ENCODE data around the gene TNFSF9.
A peak's percentile ranks its signal among the peaks of the same experiment; 100 is the strongest.

TNFSF9 gene, protein sequence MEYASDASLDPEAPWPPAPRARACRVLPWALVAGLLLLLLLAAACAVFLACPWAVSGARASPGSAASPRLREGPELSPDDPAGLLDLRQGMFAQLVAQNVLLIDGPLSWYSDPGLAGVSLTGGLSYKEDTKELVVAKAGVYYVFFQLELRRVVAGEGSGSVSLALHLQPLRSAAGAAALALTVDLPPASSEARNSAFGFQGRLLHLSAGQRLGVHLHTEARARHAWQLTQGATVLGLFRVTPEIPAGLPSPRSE
- total RNA-seq, result 1.4 to 176 (median 4.2) reads per million in 18 experiments

DNA sequence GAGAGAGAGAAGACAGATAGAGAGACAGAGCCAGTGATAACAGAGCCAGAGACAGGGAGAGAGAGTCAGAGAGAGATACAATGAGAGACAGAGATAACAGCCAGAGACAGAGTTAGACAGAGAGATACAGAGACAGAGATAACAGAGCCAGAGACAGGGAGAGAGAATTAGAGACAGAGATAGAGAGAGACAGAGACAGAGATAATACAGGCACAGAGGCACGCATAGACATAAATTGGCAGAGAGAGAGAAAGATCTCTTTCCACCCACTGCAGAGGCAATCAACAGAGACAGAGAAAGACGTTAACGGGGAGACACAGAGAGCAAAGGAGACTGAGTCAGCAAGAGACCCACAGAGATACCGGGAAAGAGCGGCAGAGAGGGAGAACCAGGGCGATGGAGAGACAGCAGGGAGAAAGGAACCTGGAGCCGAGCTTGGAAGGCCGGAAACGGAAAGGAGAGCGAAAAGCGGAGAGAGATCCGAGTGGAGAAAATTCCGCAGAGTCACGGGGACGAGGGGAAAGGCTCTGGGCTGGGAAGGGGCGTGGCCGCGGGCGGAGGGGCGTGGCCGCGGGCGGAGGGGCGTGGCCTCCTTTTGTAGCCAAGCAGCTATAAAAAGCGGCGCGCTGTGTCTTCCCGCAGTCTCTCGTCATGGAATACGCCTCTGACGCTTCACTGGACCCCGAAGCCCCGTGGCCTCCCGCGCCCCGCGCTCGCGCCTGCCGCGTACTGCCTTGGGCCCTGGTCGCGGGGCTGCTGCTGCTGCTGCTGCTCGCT is at the start of gene TNFSF9:
Gene TNFSF9, plus strand, starts transcription at position 641 of the 777 bp plus-strand sequence. Its CDS starts 11 bp downstream, at position 652.
- DNase-seq, result peak; percentile 88 to 89

DNA sequence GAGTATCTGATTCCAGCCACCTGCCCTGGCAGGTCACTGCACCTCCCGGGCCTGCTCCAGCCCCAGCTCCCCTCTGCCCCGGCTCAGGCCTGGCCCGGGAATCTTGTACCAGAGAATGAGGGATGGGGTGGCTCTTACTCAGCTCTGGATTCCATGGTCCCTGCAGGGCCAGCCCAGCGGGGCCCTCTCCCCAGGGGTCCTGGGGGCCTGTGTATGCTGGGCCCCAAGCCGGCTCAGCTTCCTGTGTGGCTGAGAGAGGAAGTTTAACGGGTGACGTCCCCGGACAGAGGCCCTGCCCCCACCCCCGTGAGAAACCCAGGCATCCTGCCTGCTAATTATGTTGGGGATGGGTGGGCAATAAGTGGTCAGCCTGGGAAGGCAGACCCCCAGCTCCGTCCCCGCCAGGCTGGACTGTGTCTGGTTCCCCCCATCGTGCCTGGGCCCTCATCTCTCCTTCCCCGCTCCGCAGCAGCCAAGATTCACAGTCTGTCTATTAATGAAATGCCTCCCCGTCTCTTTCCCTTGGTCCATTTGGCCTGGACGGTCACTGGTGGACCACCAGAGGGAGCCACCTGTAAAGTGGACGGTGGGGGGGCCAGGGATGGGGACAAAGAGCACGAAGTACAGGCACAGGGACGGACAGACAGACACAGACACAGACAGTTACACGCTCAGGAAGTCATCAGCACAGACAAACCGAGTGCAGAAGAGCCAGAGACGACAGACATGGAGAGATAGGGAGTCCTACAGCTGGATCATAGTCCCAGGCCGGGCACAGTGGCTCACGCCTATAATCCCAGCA is 49.1 kb upstream of the TNFSF9 start, which contains the start of gene DENND1C:
Gene DENND1C, minus strand, starts transcription at position 247 of the 802 bp plus-strand sequence. Its CDS starts 92 bp downstream, at position 155.
- DNase-seq, result peak; percentile 59

DNA sequence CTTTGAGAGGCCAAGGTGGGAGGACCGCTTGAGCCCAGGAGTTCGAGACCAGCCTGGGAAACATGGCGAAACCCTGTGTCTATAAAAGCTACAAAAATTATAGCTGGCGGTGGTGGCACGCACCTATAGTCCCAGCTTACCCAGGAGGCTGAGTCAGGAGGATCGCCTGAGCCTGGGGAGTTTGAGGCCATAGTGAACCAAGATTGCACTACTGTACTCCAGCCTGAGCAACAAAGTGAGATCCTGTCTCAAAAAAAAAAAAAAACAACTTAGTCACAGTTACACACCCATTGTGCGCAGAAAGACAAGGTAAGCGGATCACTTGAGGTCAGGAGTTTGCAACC is 48.5 kb upstream of the TNFSF9 start:
- no peak for DNase-seq

DNA sequence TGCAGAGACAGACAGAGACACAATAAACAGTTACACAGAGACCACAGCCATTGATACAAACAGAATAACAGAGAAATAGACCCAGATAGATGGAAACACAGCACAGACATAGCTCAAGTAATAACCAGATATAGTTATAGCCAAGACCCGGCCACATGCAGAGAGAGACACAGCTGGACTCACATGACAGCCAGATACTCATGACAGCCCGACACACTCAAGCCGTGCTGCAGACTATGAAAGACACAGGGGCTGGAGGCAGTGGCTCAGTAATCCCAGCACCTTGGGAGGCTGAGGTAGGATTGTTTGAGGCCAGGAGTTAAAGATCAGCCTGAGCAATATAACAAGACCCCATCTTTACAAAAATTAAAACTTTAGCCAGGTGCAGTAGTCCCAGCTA is 47.6 kb upstream of the TNFSF9 start:
- no peak for DNase-seq

DNA sequence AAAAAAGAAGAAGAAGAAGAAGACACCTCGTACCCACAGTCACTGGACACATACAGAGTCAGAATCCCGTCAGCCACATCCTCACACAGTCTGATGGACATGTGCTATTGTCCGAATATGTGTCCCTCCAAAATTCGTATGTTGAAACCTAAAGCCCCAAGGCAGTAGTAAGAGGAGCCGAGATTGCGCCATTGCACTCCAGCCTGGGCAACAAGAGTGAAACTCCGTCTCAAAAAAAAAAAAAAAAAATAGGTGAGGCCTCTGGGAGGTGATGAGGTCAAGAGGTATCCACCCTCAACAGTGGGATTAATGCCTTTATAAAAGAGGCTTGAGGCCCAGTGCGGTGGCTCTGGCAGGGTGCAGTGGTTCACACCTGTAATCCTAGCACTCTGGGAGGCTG is 46.6 kb upstream of the TNFSF9 start:
- no peak for DNase-seq

DNA sequence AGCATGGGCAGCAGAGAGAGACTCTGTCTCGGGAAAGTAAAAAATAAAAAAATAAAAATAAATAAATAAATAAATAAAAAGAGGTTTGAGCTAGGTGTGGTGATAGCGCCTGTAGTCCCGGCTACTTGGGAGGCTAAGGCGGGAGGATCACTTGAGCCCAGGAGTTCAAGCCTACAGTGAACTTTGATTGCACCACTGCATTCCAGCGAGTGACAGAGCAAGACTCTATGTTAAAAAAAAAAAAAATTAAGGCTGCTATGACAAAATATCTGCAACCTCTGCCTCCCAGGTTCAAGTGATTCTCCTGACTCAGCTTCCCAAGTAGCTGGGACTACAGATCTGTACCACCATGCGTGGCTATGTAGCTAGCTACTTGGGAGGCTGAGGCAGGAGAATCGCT is 46.0 kb upstream of the TNFSF9 start:
- DNase-seq, result no peak

DNA sequence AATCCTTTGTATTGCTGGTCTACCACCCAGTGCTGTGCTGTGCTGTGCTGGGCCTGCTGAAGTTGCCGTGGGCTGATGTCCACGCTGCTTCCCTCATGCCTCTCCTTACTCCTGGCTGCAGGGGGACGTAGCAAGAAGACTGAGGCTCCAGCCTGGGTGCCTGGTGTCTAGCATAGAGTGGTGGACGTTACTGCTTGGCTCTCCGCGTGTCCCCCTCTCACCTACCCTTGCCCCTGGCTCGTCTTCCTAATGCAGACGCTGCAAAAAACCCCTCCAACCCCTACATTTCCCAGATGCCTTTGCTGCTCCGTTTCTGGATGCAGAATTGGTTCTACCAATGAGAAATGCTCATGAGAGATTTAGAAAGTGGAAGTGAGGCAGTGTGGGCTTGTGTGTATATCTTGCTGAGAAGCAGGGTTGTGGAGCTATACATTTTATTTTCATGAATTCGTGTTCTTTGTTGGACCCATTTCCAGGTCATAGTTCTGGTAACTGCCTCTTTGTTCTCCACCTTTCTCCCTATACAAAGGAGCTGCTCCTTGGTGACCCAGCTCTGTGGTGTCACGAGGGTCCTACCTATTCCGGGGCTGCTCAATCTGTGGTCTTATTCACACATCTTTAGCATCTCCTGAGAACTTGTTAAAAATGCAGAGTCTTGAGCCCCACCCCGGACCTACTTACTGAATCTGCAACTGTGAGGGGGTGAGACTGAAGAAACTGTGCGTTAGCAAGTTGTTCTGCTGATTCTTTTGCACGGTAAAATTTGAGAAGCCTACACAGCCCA is 41.4 kb upstream of the TNFSF9 start:
- DNase-seq, result peak in 1 of 2 donors; percentile 26

DNA sequence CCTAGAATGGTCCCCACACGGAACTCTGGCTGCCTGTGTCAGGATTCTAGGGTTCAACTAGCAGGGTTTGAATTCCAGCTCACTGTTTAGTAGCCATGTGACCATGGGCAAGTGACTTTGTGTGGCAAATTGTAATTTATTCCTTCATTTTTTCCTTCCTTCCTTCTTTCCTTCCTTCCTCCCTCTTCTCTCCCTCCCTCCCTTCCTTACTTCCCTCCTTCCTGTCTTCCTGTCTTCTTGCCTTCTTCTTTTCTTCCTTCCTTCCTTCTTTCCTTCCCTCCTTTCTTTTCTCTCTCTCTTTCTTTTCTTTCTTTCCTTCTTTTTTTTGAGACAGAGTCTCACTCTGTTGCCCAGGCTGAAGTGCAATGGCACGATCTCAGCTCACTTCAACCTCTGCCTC is 40.7 kb upstream of the TNFSF9 start:
- DNase-seq, result no peak

DNA sequence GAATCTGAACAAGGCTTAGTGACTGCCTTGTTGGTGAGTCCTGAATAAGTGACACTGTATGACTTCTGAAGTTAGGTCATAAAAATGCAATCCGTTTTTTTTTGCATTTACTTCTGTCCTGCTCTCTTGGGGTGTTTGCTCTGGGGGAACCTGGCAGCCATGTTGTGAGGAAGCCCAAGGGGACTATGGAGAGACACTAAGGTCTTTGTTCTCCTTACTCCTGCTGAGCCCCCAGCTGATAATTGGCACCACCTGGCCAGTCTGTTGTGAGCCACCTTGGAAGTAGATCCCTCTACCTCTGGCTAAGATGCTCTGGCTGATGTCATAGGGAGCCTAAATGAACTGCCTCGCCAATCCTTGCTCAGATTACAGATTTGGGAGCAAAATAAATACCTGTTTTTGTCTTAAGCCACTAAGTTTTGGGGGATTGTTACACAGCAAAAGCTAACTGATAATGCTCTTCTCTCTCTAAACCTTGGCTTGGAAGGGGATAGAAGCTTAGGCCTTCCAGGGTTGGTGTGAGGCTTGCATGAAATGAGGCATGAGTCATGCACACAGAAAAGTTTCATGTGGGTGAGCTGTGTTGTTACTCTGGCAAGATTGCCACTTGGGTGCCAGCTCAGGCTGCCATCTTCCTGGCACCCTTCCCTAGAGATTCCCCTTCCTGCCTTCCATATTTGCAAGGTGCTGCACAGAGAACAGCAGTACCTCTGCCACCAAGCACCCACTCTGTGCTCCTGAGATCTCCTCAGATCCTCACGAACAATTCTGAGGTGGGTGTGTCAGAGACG is 38.8 kb upstream of the TNFSF9 start:
- no peak for DNase-seq

DNA sequence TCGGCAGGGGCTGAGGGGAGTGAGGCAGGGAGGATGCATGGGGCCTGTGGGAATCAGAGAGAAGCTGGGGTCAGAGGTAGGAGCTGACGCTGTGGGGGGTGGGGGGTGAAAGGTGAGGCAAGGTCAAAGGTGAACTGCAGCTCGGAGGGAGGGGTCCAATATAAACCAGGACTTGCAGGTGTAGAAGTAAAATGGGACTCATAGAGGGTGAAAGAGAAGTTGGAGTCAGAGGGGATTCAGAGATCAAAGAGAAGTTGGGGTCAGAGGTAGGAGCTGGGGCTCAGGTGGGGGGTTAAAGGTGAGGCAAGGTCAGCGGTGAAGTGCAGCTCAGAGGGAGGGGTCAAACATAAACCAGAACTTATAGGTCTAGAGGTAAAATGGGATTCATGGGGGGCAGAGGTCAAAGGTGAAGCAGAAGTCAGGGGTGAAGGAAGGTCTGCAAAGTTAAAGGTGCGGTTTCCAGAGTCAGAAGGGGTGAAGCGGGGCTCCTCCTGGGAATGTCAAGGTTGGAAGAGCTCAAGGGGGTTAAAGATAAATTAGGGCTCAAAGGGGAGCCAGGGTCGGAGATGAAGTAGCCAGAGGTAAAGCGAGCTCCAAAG is 36.3 kb upstream of the TNFSF9 start:
- no peak for DNase-seq

DNA sequence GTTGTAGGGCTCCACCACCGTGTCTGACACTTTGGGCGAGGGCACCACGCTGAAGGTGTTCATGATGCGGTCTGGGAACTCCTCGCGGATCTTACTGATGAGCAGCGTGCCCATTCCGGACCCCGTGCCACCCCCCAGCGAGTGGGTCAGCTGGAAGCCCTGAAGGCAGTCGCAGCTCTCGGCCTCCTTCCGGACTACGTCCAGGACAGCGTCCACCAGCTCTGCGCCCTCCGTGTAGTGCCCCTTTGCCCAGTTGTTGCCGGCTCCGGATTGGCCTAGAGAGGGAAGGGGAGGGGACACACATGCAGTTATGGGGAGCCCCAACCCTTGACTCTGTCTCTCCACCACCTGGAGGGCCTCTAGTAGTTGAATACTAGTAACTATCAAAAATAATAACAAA is 34.9 kb upstream of the TNFSF9 start:
- DNase-seq, result no peak

DNA sequence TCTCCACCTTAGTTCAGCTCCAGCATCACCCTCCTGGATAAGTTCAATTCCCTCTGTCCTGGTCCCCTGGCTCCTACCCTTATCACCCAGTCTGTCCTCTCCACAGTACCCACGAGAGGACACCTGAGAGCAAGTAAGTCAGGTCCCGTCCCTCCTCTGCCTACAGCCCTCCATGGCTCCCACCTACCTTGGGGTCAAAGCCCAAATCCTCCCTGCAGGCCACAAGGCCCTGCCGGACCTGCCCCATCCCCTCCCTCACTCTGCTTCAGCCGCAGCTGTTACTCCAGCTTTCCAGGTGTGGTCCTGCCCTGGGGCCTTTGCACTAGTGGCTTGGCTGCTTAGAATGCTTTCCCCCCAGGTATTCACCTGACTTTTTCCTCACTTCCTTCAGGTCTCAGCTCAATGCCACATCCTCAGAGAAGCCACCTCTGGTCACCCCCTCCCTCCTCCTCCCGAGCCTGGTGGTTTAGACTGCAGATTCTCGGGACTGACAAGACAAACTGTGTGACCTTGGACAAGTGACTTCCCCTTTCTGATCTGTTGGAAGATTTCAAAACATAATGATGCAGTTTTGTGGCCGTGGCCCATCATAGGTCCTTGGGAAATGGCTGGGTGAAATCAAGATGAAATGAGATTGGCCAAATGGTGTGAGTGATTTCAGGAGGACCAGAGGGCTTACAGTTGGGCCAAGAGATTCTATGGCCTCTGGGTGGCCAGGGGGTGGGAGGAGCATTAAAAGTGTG is 32.4 kb upstream of the TNFSF9 start:
- peak; percentile 92 to 94 for DNase-seq

DNA sequence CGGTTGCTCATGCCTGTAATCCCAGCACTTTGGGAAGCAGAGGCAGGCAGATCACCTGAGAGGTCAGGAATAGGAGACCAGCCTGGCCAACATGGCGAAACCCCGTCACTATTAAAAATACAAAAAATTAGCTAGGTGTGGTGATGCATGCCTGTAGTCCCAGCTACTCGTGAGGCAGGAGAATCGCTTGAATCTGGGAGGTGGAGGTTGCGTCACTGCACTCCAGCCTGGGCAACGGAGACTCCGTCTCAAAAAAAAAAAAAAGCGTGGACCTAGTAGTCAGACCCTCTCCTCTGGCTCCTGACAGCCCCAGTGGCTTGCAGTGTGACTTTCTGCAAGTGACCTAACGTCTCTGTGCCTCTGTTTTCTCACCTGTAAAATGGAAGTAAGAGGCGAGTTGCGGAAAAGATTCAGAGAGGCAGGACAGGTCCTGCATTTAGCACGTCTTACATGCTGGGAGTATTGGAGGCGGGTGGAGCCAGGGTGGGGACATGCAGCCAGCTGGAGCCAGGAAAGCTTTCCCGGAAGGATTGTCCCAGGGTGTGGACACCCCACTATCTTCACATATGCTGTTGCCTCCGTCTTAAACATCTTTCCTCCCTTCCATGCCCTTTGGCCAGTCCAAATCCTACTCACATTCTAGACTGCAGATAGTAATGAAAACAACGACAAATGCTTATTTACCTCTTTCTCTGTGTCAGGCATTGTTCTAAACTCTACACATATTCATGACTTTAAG is 31.6 kb upstream of the TNFSF9 start:
- DNase-seq, result no peak

DNA sequence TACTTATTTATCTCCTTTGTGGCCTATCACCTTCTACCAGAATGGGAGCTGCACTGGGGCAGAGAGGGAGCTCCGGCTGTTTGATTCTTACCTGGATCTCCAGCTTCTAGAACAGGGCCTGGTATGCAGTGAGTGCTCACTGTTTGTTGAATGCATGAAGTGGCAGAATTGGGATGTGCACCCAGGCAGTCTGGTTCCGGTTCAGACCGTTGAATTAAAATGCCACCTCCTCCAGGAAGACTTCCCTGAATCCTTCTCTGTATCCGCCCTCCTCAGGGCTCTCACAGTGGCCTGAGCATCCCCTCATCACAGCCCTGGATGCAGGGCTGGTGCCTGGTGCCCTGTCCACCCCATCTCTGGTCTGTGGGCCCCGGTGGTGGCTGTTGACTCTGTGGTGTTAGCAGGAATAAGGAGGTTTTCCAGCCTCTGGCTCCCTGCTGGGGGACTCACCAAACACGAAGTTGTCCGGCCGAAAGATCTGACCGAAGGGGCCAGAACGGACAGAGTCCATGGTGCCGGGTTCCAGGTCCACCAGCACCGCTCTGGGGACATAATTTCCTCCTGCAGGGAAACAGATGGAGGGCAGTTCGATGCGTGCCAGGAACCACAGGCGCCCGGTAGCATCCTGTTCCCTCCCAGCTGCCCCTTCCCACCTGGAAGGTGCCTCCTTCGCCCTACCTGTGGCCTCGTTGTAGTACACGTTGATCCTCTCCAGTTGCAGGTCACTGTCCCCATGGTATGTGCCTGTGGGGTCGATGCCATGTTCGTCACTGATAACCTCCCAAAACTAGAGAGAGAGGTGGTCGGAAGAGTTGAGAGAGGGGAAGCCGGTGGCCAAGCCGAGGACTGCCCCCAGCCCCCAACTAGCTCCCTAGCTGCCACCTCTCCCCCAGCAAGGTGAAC is 29.7 kb upstream of the TNFSF9 start:
- DNase-seq, result no peak

DNA sequence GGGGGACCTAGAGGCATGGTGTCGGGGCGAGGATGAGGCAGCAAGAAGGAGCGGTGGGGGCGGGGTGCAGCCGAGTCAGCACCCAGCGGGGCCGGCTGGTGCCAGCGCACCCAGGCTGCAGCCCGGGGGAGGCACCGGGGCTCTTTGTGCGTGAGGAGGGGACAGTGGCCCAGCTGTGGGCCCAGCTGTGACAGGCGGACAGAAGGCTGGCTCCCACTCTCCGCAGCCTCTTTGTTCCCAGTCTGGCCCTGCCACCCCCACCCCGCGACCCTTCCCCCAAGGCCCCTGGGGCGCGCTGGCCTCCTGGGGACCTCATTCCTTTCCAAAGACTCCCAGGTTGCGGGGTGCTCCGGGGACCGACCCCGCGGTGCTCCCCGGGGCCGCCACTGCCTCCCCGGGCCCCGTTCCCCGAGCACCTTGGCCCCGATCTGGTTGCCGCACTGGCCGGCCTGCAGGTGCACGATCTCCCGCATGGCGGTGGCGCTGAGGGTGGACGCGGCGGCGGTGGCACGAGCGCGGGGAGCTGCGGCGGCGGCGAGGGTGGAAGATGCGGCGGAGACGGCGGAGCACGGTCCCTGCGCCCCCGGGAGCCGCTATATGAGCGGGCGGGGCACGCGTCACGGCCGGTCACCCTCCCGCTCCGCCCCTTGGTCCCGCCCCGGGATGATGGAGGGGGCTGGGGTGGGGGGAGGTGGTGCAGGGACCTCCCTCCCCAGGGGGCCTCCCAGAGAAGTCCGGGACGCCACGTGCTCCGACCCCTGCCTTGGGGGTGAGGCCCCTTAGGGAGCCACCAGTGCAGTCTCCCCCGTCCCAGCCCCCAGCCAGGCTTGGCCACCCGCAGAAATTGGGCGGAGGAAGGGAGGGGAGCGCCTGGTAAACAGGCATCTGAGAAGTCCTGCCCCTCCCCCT is 28.8 kb upstream of the TNFSF9 start, which contains the start of gene TUBB4A:
Gene TUBB4A, minus strand, starts transcription at position 570 of the 909 bp plus-strand sequence. Its CDS starts 97 bp downstream, at position 473.
- DNase-seq, result no peak

DNA sequence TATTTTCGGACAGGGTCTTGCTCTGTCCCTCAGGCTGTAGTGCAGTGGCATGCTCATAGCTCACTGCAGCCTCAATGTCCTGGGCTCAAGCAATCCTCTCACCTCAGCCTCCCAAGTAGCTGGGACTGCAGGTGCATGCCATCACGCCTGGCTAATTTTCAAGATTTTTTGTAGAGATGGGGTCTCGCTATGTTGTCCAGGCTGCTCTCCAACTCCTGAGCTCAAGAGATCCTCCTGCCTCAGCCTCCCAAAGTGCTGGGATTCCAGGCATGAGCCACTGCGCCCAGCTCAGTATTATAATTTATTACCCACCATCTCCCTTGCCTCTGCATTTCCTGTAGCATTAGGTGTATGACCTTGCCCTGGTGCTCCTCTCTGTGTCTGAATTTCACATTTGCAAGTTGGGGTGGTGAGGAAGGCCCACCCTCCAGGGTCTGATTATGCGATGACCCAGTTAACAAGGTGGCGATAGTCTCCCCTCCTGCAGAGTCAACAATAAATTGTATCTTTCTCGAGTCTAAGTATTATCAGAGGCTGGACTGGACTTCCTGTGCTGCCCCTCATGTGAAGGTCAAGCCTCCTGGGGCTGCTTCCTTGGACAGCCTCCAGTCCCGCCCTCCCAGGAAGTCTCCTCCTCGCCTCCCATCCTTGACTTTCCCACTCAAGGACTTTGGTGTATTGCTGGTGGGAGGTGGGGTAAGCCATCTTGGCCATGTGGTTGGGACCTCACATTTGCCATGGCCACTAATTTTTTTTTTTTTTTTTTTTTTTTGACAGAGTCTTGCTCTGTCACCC is 27.2 kb upstream of the TNFSF9 start:
- no peak for DNase-seq

Measured in inflammatory macrophage (primary cell).